ENCODE results near the gene ASIC2. TPM values are rescaled to one million over a fixed set of nuclear protein-coding genes. Genes with fewer than 3 reads are reported as not detected.

Gene ASIC2
- total RNA-seq, 1 donor from 2014 or later = not detected

DNA sequence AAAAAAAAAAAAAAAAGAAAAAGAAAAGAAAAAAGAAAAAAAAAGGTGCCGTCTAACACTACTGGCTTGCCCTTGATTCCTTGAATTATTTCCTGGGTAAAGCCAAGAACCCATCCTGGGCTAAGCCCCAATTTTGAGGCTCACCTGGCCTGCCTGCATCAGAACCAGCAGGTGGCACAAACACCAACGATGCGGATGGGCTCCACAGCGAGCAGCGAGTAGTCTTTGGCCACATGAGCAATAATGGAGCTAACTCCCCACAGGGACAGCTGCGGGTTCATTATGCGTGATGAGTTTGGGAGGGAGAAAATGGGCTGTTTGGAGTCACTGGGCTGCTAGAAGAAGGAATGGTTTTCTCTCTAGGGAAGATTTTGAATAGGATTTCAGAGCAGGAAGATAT lies 91.1 kb downstream of the ASIC2 start:
- Histone ChIP-seq H3K27ac (no peak overlapping the region), H3K4me3 (no peak overlapping the region), H3K9me3 (no peaks in the 10 kb centered on the region), H3K4me1 (peaks cover 6% of the 10 kb centered on the region), H3K27me3 (no peaks in the 10 kb centered on the region), H3K36me3 (no peaks in the 10 kb centered on the region)
- peak in 1 of 2 donors; percentile 55 for DNase-seq (ENCODE audit: extremely low spot score in 2 of 2)
- intact Hi-C loops (cut with DNase I) = no loop called here
- no peak for TF ChIP-seq POLR2A (IDR thresholded peaks at IDR 0.05)
- TF ChIP-seq POLR2AphosphoS5 (IDR thresholded peaks at IDR 0.05; ENCODE audit: insufficient read depth in 1 of 2, low read depth in 1 of 2) = no peak
- TF ChIP-seq, protein P1, sequence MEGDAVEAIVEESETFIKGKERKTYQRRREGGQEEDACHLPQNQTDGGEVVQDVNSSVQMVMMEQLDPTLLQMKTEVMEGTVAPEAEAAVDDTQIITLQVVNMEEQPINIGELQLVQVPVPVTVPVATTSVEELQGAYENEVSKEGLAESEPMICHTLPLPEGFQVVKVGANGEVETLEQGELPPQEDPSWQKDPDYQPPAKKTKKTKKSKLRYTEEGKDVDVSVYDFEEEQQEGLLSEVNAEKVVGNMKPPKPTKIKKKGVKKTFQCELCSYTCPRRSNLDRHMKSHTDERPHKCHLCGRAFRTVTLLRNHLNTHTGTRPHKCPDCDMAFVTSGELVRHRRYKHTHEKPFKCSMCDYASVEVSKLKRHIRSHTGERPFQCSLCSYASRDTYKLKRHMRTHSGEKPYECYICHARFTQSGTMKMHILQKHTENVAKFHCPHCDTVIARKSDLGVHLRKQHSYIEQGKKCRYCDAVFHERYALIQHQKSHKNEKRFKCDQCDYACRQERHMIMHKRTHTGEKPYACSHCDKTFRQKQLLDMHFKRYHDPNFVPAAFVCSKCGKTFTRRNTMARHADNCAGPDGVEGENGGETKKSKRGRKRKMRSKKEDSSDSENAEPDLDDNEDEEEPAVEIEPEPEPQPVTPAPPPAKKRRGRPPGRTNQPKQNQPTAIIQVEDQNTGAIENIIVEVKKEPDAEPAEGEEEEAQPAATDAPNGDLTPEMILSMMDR (IDR thresholded peaks at IDR 0.05) = no peak

DNA sequence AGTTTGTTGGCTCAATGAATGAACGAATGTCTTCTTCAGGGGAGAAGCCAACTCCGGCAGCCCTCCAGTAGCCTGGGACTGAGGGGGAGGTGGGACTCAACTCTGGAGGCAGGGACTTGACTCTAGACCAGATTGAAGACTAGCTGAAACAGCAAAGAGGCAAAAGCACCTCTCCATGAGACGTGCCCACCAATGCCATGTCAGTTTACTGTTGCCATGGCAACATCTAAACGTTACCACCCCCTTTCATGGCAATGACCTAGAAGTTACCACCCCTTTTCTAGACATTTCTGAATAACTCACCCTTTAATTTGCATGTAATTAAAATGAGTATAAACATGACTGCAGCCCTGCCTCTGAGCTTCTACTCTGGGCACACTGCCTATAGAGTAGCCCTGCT lies 91.8 kb downstream of the ASIC2 start:
- H3K9me3 ChIP-seq = no peaks in the 10 kb centered on the region
- TF ChIP-seq, protein P1 (IDR thresholded peaks at IDR 0.05) = no peak
- no peak for TF ChIP-seq POLR2A (IDR thresholded peaks at IDR 0.05)
- TF ChIP-seq POLR2AphosphoS5 (IDR thresholded peaks at IDR 0.05; ENCODE audit: insufficient read depth in 1 of 2, low read depth in 1 of 2) = no peak
- H3K4me3 ChIP-seq = no peak overlapping the region
- peak in 1 of 2 donors; percentile 52 for DNase-seq (ENCODE audit: extremely low spot score in 2 of 2)
- H3K4me1 ChIP-seq = peaks cover 6% of the 10 kb centered on the region
- H3K36me3 ChIP-seq = no peaks in the 10 kb centered on the region
- no peaks in the 10 kb centered on the region for H3K27me3 ChIP-seq
- H3K27ac ChIP-seq = no peak overlapping the region
- intact Hi-C loops (cut with DNase I) = no loop called here

DNA sequence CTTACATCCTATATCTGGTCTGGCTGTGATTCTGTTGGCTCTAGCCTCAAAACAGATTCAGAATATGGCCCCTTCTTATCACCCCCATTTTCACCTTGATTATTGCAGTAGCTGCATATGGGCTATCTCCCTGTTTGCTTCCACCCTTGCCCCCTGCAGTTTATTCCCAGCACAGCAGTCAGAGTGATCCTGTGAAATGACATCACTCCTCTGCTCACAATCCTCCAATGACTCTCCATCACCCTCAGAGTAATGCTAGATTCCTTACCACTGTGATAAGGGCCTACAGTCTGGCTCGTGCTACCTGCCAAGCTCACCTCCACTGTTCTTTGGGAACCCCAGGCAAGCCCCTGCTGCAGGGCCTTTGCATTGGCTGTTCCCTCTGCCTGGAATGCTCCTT lies 92.5 kb downstream of the ASIC2 start:
- H3K9me3 ChIP-seq = no peaks in the 10 kb centered on the region
- intact Hi-C loops (cut with DNase I) = no loop called here
- DNase-seq (ENCODE audit: extremely low spot score in 2 of 2) = no peak
- H3K36me3 ChIP-seq = no peaks in the 10 kb centered on the region
- H3K4me1 ChIP-seq = peaks cover 6% of the 10 kb centered on the region
- H3K27me3 ChIP-seq = no peaks in the 10 kb centered on the region
- TF ChIP-seq, protein P1 (IDR thresholded peaks at IDR 0.05) = no peak
- TF ChIP-seq POLR2AphosphoS5 (IDR thresholded peaks at IDR 0.05; ENCODE audit: insufficient read depth in 1 of 2, low read depth in 1 of 2) (no peak), POLR2A (IDR thresholded peaks at IDR 0.05) (no peak)
- no peak overlapping the region for H3K27ac ChIP-seq
- no peak overlapping the region for H3K4me3 ChIP-seq

DNA sequence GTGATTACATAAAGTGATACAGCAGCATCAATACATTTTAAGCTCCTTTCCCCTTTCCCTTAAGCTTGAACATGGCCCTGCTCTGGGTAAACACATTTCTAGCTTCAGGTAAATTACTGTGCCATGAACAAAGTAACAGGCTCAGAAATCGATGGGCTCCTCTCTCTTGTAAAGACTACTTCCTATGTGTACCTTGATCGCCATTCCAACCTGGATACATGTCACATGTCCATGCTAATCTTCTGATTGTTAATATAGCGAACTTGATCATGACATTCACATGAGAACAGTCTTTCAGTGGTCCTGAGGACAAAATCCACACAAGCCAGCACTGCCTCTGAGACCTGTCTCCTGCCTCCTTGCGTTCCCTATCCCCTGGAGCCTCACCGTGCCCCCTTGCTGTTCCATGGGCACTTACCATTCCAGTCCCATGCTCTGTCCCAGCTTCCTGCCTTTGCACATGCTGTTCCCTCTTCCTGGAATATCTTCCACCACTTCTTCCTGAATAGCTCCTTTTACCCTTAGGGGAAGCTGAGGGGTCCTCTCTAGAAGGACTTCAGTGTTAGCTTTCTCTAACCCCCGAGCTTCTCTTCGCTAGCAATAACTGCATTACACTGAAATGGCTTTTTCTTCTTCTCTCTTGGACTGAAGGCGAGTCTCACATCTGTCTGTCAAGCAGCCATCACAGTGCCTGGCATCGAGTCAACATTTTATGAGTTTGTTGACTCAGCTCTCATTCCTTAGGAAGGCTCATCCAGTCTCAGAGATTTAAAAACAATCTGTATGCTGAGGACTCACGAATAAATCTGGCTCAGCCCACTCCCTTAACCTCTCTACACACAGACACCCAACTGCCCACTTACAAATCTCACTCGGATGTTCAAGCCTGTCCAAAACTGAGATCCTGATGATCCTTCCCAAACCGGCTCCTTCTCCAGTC lies 93.3 kb downstream of the ASIC2 start:
- no peaks in the 10 kb centered on the region for H3K27me3 ChIP-seq
- no peak for TF ChIP-seq POLR2AphosphoS5 (IDR thresholded peaks at IDR 0.05; ENCODE audit: insufficient read depth in 1 of 2, low read depth in 1 of 2)
- peaks cover 6% of the 10 kb centered on the region for H3K4me1 ChIP-seq
- no peak overlapping the region for H3K27ac ChIP-seq
- DNase-seq (ENCODE audit: extremely low spot score in 2 of 2) = no peak
- no peaks in the 10 kb centered on the region for H3K36me3 ChIP-seq
- no peak overlapping the region for H3K4me3 ChIP-seq
- intact Hi-C loops (cut with DNase I) = no loop called here
- no peaks in the 10 kb centered on the region for H3K9me3 ChIP-seq

DNA sequence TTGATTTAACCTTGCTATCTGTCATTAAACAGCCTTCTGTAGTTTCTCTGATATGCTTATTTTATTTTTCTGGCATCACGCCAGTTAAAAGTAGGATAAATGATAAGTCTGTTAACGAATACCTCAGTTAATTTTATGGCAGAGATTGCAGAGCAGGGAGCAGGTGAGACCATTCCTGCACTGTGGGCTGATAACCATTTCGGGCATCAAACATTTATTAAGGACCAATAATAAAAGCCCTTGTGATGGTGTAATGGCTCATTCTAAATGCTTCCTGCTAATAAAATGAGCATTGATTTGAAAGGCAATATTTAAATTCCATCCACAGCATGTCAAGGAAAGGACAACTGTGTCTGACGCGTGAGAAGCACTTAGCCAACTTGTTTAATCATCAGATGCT lies 94.1 kb downstream of the ASIC2 start:
- TF ChIP-seq, protein P1 (IDR thresholded peaks at IDR 0.05) = no peak
- no peak for TF ChIP-seq POLR2AphosphoS5 (IDR thresholded peaks at IDR 0.05; ENCODE audit: insufficient read depth in 1 of 2, low read depth in 1 of 2)
- H3K4me1 ChIP-seq = peaks cover 6% of the 10 kb centered on the region
- H3K9me3 ChIP-seq = no peaks in the 10 kb centered on the region
- H3K27ac ChIP-seq = no peak overlapping the region
- no peak for DNase-seq (ENCODE audit: extremely low spot score in 2 of 2)
- H3K27me3 ChIP-seq = no peaks in the 10 kb centered on the region
- H3K36me3 ChIP-seq = no peaks in the 10 kb centered on the region
- no peak overlapping the region for H3K4me3 ChIP-seq
- intact Hi-C loops (cut with DNase I) = no loop called here

Data from vagina (tissue), 2 donors.